Osteoblast (primary cell): ENCODE results near the gene KYNU. TPM values are rescaled to one million over a fixed set of nuclear protein-coding genes. Genes with fewer than 3 reads are reported as not detected.
A peak's percentile ranks its signal among the peaks of the same experiment; 100 is the strongest.
"Not testable (repeated sequence)": the region's sequence is repeated elsewhere in the genome, so short reads cannot be mapped to it uniquely, and the experiment has no call there.

Experiments used
- DNase-seq: peaks from one replicate; pipeline ENCODE4 v3.0.0; 2011; ENCODE audit warnings: low spot score, mixed read lengths; ENCODE audit not compliant: insufficient read length; ENCODE audit errors: missing footprints
- H2AFZ ChIP-seq: 2 replicates; pipeline ENCODE4 v1.6.0; 2011; ENCODE audit warnings: mild to moderate bottlenecking, low read length
- H3K27ac ChIP-seq: 2 replicates; pipeline ENCODE4 v1.5.1; 2011; ENCODE audit warnings: mild to moderate bottlenecking, low read depth, low read length, moderate library complexity
- H3K27me3 ChIP-seq: 2 replicates; pipeline ENCODE4 v1.6.0; 2012; ENCODE audit warnings: mild to moderate bottlenecking, control low read depth, inconsistent platforms, low read length, moderate library complexity; ENCODE audit not compliant: insufficient read depth
- H3K36me3 ChIP-seq: 2 replicates; pipeline ENCODE4 v1.5.1; 2011; ENCODE audit warnings: mild to moderate bottlenecking, low read length, control low read depth, moderate library complexity; ENCODE audit not compliant: insufficient read depth
- H3K4me1 ChIP-seq: 2 replicates; pipeline ENCODE4 v1.5.1; 2011; ENCODE audit warnings: mild to moderate bottlenecking, low read length, control low read depth, moderate library complexity; ENCODE audit not compliant: insufficient read depth
- H3K4me2 ChIP-seq: 2 replicates; pipeline ENCODE4 v1.6.0; 2011; ENCODE audit warnings: mild to moderate bottlenecking, low read length; ENCODE audit not compliant: insufficient read depth
- H3K4me3 ChIP-seq: fragments of 200-600 bp; sonication (generic); 3 replicates; pipeline ENCODE4 v1.5.1; 2012; ENCODE audit warnings: mild to moderate bottlenecking, low read length, inconsistent platforms; ENCODE audit not compliant: insufficient read depth
- H3K79me2 ChIP-seq: 2 replicates; pipeline ENCODE4 v1.6.0; 2012; ENCODE audit warnings: mild to moderate bottlenecking, low read length, control low read depth, inconsistent platforms; ENCODE audit not compliant: insufficient read depth
- H3K9me3 ChIP-seq: 2 replicates; pipeline ENCODE4 v1.5.1; 2011; ENCODE audit warnings: low read depth, low read length, control low read depth
- H4K20me1 ChIP-seq: 2 replicates; pipeline ENCODE4 v1.6.0; 2012; ENCODE audit warnings: mild to moderate bottlenecking, low read length, control low read depth; ENCODE audit not compliant: insufficient read depth
- total RNA-seq: library from RNA; depleted of rRNA; stranded (reverse); fragments of >200 nt; gene quantifications from 2 replicates; pipeline ENCODE4 v1.2.3, GENCODE V29; 2012
- TF ChIP-seq, protein P1 (sequence below): IDR thresholded peaks from 2 replicates; pipeline ENCODE4 v1.5.1; 2011; ENCODE audit warnings: mild to moderate bottlenecking, low read depth, low read length, moderate library complexity; ENCODE audit errors: extremely low read depth

KYNU gene
- total RNA-seq, 1 donor, result 10.9 TPM

DNA sequence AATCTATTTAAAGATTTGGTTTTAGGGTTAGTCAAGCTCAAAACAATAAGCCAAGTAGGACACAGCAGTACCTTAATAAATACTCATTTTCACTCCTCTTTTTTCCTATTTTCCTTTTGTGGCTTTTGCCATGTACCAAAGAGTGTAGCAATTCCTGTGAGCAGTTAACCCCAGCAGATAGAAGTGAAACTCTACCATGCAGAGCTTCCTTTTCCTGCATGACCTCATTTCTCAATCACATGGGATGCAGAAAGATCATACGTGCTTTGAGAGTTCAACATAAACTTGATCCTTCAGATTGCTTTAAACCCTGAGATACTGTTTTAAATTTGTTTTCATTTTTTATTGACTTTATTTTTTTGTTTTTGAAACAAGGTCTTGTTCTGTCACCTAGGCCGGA lies 152.7 kb downstream of the KYNU start:
- peak overlapping the region; percentile 22 for H2AFZ ChIP-seq
- no peaks in the 10 kb centered on the region for H3K4me1 ChIP-seq
- no peaks in the 10 kb centered on the region for H4K20me1 ChIP-seq
- H3K9me3 ChIP-seq, result no peaks in the 10 kb centered on the region
- H3K27me3 ChIP-seq, result no peaks in the 10 kb centered on the region
- no peak overlapping the region for H3K4me3 ChIP-seq
- H3K4me2 ChIP-seq, result no peak overlapping the region
- TF ChIP-seq, protein P1, sequence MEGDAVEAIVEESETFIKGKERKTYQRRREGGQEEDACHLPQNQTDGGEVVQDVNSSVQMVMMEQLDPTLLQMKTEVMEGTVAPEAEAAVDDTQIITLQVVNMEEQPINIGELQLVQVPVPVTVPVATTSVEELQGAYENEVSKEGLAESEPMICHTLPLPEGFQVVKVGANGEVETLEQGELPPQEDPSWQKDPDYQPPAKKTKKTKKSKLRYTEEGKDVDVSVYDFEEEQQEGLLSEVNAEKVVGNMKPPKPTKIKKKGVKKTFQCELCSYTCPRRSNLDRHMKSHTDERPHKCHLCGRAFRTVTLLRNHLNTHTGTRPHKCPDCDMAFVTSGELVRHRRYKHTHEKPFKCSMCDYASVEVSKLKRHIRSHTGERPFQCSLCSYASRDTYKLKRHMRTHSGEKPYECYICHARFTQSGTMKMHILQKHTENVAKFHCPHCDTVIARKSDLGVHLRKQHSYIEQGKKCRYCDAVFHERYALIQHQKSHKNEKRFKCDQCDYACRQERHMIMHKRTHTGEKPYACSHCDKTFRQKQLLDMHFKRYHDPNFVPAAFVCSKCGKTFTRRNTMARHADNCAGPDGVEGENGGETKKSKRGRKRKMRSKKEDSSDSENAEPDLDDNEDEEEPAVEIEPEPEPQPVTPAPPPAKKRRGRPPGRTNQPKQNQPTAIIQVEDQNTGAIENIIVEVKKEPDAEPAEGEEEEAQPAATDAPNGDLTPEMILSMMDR, result no peak
- H3K27ac ChIP-seq, result no peak overlapping the region
- DNase-seq, result no peak
- no peaks in the 10 kb centered on the region for H3K36me3 ChIP-seq
- H3K79me2 ChIP-seq, result no peaks in the 10 kb centered on the region

DNA sequence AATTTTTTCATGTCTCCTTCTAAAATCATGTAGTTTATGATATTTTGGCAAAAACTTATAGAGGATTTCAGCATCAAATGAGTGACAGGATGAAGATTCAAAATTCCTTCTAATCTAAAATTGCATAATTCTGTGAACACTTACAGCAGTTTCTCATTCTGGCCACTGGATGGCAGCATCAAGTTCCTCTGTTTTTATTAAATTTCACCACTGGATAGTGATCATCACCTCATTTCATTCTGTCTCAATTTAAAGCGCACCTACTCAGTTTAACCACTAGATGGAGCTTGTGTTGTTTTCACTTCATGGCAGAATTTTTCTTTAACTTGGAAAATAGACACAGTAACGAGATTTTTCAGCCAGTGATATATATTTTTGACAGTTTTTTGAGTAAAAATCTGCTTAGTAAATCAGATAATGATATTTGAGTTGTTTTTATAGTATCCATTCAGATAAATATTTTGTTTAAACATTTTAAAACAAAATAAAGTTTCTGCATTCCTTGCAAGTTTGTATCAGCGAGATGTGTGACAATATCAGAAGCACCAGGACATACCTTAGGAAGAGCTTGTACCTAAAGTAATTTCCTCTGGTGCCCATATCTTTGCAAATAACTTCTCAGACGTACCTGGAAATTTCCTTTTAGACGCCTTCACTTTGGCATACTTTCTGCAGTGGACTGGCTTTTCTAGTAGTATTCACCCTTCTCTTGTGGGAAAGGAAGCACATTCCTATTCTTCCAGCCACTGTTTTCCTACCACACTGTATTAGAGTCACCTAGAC lies 157.0 kb downstream of the KYNU start:
- DNase-seq, result no peak
- H3K27me3 ChIP-seq, result no peaks in the 10 kb centered on the region
- TF ChIP-seq, protein P1, result peak; percentile 99
- peak overlapping the region; percentile 10 for H2AFZ ChIP-seq
- no peaks in the 10 kb centered on the region for H3K9me3 ChIP-seq
- no peak overlapping the region for H3K4me3 ChIP-seq
- H3K4me1 ChIP-seq, result no peaks in the 10 kb centered on the region
- H4K20me1 ChIP-seq, result no peaks in the 10 kb centered on the region
- H3K79me2 ChIP-seq, result no peaks in the 10 kb centered on the region
- H3K27ac ChIP-seq, result no peak overlapping the region
- H3K36me3 ChIP-seq, result no peaks in the 10 kb centered on the region
- H3K4me2 ChIP-seq, result no peak overlapping the region

DNA sequence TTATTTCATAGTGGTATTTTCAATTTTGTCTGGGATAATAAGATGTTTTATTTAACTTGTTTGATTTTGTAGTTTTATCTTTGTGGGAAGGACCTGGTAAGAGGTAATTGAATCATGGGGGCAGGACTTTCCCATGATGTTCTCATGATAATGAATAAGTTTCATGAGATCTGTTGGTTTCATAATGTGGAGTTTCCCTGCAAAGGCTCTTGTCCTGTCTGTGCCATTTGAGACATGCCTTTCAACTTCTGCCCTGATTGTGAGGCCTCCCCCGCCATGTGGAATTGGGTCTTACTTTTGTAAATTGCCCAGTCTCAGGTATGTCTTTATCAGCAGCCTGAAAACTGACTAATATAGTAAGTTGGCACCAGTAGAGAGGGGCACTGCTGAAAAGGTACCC lies 174.0 kb downstream of the KYNU start:
- no peak for DNase-seq
- TF ChIP-seq, protein P1, result no peak

DNA sequence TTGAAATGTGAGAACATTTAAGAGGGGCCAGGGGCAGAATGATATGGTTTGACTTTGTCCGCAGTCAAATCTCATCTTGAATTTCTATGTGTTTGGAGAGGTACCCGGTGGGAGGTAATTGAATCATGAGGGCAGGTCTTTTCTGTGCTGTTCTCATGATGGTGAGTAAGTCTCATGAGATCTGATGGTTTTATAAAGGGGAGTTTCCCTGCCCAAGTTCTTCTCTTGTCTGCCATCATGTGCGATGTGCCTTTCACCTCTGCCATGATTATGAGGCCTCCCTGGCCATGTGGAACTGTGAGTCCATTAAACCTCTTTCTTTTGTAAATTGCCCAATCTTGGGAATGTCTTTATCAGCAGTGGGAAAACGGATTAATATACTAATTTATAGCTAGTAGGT lies 176.0 kb downstream of the KYNU start:
- not testable (repeated sequence) for H3K79me2 ChIP-seq, H3K4me3 ChIP-seq, H2AFZ ChIP-seq, H3K9me3 ChIP-seq, H3K27ac ChIP-seq, H3K4me2 ChIP-seq, H3K4me1 ChIP-seq, H4K20me1 ChIP-seq, H3K36me3 ChIP-seq, DNase-seq, H3K27me3 ChIP-seq

More for the DNA sequence above, 174.0 kb downstream of the KYNU start:
- H3K4me3 ChIP-seq, result no peak overlapping the region
- no peaks in the 10 kb centered on the region for H3K9me3 ChIP-seq
- H3K79me2 ChIP-seq, result no peaks in the 10 kb centered on the region
- no peak overlapping the region for H2AFZ ChIP-seq
- no peak overlapping the region for H3K27ac ChIP-seq
- no peaks in the 10 kb centered on the region for H3K36me3 ChIP-seq
- no peaks in the 10 kb centered on the region for H4K20me1 ChIP-seq
- no peak overlapping the region for H3K4me2 ChIP-seq
- H3K27me3 ChIP-seq, result no peaks in the 10 kb centered on the region
- no peaks in the 10 kb centered on the region for H3K4me1 ChIP-seq
